ENCODE data around the gene FGGY. TPM values are rescaled to one million over a fixed set of nuclear protein-coding genes. Genes with fewer than 3 reads are reported as not detected.

Gene FGGY
- total and polyA plus RNA-seq, 4 donors: 16.0 to 67.0 (median 43.4) TPM

DNA sequence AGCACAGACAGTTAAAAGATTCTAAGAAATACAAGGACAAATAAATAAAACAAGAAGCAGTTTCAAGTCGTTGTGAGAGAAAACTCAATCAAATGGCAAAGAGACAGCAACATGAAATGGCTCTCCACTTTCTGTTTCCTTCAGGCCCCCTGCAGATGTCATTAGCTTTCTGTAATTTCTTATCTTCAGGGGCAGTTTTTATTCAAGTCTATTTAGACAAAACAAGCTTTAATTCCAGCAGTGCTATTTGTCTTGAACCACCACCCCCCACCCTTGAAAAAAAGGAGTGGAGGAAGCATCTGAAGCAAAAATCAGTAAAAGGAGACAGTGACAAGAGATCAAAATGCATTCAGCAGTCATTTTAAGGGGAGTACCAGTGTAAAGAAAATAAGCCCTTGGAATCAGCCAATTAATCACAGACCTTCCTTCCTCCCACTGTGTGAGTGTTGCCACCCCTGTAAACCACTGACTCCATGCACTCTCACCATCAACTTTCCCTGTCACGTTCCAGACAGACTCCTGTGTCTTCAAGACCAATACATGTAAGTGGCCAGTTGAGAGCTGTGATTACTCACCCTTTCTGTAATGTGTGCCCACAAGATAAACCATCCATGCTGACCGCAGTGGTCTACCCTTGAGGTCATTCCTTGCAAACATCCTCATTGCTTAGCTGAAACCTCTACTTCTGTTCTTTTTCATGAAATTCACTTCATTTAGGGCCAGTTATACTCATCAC, 381.8 kb downstream of the FGGY start:
- TF ChIP-seq JUND (IDR thresholded peaks at IDR 0.05) (no peak), EGR1 (IDR thresholded peaks at IDR 0.05; ENCODE audit: low read depth in 2 of 2) (no peak)
- TF ChIP-seq, protein P1, sequence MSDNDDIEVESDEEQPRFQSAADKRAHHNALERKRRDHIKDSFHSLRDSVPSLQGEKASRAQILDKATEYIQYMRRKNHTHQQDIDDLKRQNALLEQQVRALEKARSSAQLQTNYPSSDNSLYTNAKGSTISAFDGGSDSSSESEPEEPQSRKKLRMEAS (IDR thresholded peaks at IDR 0.05): no peak
- H3K27me3 ChIP-seq (ENCODE audit: control insufficient read depth in 4 of 4, insufficient read depth in 4 of 4, low read length in 3 of 4): no peaks in the 10 kb centered on the region
- no peak overlapping the region for H3K9ac ChIP-seq (ENCODE audit: low read depth in 1 of 2, low read length in 2 of 2)
- H3K9me3 ChIP-seq (ENCODE audit: control insufficient read depth in 4 of 4, low read length in 3 of 4): no peaks in the 10 kb centered on the region
- H3K4me3 ChIP-seq (ENCODE audit: low read depth in 1 of 3, low read length in 3 of 3): no peak overlapping the region
- H3K4me1 ChIP-seq (ENCODE audit: control insufficient read depth in 4 of 4, insufficient read depth in 4 of 4, low read length in 3 of 4): peaks cover 9 to 18% (median 12%) of the 10 kb centered on the region in 4 donors
- 70% methylated on average over 3 of the region's 3 CpGs for WGBS
- DNase-seq (ENCODE audit: low spot score): no peak
- H3K27ac ChIP-seq (ENCODE audit: low read depth in 1 of 2, low read length in 2 of 2): no peak overlapping the region
- H3K36me3 ChIP-seq (ENCODE audit: control insufficient read depth in 4 of 4, insufficient read depth in 3 of 4, low read depth in 1 of 4, low read length in 3 of 4): peaks cover 2 to 12% (median 5%) of the 10 kb centered on the region in 4 donors

DNA sequence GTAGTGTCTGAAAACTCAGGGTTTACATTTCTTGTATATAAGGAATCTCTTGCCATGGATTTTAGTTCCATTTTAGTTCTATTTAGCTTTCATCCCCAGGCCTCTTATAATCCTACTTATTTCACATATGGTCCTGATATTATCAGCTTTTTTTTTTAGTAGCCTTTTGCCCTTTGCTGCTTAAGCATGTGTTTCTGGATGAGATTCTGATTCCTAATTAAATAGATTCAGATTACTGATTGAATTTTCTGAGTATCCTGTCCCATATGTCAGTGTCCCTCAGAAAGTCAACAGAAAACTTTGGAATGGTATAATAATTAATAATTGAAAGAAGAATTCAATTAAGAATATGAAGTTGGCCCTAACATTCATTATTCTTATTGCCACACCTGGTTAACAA, 383.1 kb downstream of the FGGY start:
- Histone ChIP-seq H3K9ac (ENCODE audit: low read depth in 1 of 2, low read length in 2 of 2) (no peak overlapping the region), H3K27me3 (ENCODE audit: control insufficient read depth in 4 of 4, insufficient read depth in 4 of 4, low read length in 3 of 4) (no peaks in the 10 kb centered on the region), H3K36me3 (ENCODE audit: control insufficient read depth in 4 of 4, insufficient read depth in 3 of 4, low read depth in 1 of 4, low read length in 3 of 4) (peaks cover 2 to 14% (median 7%) of the 10 kb centered on the region in 4 donors), H3K4me1 (ENCODE audit: control insufficient read depth in 4 of 4, insufficient read depth in 4 of 4, low read length in 3 of 4) (peaks cover under 1 to 5% (median 3%) of the 10 kb centered on the region in 4 donors), H3K9me3 (ENCODE audit: control insufficient read depth in 4 of 4, low read length in 3 of 4) (no peaks in the 10 kb centered on the region), H3K4me3 (ENCODE audit: low read depth in 1 of 3, low read length in 3 of 3) (no peak overlapping the region), H3K27ac (ENCODE audit: low read depth in 1 of 2, low read length in 2 of 2) (no peak overlapping the region)
- no peak for TF ChIP-seq HNF4G (IDR thresholded peaks at IDR 0.05)
- TF ChIP-seq RAD21 (IDR thresholded peaks at IDR 0.05): no peak
- no peak for TF ChIP-seq YY1 (IDR thresholded peaks at IDR 0.05)
- TF ChIP-seq NR2F2 (IDR thresholded peaks at IDR 0.05): no peak
- TF ChIP-seq, protein P1 (IDR thresholded peaks at IDR 0.05): no peak
- TF ChIP-seq JUND (IDR thresholded peaks at IDR 0.05): no peak
- no peak for TF ChIP-seq FOXA1 (IDR thresholded peaks at IDR 0.05)
- no peak for TF ChIP-seq FOXA2 (IDR thresholded peaks at IDR 0.05)
- TF ChIP-seq GABPA (IDR thresholded peaks at IDR 0.05 in 1 of 2, conservative IDR thresholded peaks at IDR 0.05 in 1 of 2): no peak
- TF ChIP-seq HNF4A (conservative IDR thresholded peaks at IDR 0.05): no peak
- no peak for TF ChIP-seq EGR1 (IDR thresholded peaks at IDR 0.05; ENCODE audit: low read depth in 2 of 2)
- TF ChIP-seq, protein P2, sequence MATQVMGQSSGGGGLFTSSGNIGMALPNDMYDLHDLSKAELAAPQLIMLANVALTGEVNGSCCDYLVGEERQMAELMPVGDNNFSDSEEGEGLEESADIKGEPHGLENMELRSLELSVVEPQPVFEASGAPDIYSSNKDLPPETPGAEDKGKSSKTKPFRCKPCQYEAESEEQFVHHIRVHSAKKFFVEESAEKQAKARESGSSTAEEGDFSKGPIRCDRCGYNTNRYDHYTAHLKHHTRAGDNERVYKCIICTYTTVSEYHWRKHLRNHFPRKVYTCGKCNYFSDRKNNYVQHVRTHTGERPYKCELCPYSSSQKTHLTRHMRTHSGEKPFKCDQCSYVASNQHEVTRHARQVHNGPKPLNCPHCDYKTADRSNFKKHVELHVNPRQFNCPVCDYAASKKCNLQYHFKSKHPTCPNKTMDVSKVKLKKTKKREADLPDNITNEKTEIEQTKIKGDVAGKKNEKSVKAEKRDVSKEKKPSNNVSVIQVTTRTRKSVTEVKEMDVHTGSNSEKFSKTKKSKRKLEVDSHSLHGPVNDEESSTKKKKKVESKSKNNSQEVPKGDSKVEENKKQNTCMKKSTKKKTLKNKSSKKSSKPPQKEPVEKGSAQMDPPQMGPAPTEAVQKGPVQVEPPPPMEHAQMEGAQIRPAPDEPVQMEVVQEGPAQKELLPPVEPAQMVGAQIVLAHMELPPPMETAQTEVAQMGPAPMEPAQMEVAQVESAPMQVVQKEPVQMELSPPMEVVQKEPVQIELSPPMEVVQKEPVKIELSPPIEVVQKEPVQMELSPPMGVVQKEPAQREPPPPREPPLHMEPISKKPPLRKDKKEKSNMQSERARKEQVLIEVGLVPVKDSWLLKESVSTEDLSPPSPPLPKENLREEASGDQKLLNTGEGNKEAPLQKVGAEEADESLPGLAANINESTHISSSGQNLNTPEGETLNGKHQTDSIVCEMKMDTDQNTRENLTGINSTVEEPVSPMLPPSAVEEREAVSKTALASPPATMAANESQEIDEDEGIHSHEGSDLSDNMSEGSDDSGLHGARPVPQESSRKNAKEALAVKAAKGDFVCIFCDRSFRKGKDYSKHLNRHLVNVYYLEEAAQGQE (IDR thresholded peaks at IDR 0.05): no peak
- no peak for TF ChIP-seq SP1 (IDR thresholded peaks at IDR 0.05)
- TF ChIP-seq, protein P3, sequence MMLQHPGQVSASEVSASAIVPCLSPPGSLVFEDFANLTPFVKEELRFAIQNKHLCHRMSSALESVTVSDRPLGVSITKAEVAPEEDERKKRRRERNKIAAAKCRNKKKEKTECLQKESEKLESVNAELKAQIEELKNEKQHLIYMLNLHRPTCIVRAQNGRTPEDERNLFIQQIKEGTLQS (IDR thresholded peaks at IDR 0.05): no peak
- TF ChIP-seq TAF1 (conservative IDR thresholded peaks at IDR 0.05): no peak
- TF ChIP-seq, protein P4, sequence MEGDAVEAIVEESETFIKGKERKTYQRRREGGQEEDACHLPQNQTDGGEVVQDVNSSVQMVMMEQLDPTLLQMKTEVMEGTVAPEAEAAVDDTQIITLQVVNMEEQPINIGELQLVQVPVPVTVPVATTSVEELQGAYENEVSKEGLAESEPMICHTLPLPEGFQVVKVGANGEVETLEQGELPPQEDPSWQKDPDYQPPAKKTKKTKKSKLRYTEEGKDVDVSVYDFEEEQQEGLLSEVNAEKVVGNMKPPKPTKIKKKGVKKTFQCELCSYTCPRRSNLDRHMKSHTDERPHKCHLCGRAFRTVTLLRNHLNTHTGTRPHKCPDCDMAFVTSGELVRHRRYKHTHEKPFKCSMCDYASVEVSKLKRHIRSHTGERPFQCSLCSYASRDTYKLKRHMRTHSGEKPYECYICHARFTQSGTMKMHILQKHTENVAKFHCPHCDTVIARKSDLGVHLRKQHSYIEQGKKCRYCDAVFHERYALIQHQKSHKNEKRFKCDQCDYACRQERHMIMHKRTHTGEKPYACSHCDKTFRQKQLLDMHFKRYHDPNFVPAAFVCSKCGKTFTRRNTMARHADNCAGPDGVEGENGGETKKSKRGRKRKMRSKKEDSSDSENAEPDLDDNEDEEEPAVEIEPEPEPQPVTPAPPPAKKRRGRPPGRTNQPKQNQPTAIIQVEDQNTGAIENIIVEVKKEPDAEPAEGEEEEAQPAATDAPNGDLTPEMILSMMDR (IDR thresholded peaks at IDR 0.05; ENCODE audit: low read depth, low read length, missing input control): no peak
- TF ChIP-seq, protein P5, sequence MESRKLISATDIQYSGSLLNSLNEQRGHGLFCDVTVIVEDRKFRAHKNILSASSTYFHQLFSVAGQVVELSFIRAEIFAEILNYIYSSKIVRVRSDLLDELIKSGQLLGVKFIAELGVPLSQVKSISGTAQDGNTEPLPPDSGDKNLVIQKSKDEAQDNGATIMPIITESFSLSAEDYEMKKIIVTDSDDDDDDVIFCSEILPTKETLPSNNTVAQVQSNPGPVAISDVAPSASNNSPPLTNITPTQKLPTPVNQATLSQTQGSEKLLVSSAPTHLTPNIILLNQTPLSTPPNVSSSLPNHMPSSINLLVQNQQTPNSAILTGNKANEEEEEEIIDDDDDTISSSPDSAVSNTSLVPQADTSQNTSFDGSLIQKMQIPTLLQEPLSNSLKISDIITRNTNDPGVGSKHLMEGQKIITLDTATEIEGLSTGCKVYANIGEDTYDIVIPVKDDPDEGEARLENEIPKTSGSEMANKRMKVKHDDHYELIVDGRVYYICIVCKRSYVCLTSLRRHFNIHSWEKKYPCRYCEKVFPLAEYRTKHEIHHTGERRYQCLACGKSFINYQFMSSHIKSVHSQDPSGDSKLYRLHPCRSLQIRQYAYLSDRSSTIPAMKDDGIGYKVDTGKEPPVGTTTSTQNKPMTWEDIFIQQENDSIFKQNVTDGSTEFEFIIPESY (IDR thresholded peaks at IDR 0.05): no peak
- no peak for TF ChIP-seq RXRA (IDR thresholded peaks at IDR 0.05)
- DNase-seq (ENCODE audit: low spot score): no peak

Measured in liver (tissue), 9 donors.